Measurements from ENCODE around the gene LRP4.

LRP4 gene

DNA sequence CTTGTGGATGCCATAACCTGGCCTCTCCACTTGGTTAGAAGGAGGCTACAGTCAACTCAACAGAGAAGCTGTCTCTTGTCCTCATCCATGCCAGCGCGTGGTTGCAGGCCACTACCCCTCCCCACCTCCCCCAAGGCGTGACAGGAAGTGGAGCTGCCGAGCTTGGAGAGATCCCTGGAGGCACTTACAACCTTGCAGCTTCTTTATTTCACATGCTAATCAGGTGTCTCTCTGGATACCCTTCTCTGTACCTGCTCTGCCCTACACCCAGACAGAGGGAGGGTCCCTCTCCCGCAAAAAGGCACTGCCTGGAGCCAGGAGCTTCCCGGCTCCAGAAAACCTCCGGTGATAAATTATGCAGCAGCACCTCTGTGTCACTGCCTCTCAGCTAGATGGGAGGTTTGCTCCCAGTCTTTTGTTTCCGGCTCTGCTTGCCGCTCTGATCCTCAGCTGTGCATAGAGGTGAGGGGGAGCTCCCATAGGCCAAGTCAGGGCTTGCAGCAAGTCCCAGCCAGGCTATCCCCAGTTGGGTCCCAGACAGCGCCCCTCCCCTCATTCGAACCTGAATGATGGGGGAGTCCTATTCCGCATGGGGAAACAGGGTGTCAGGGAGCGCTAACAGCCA is 5.7 kb downstream of the LRP4 start:
- Mint-ChIP-seq H3K27me3 (peaks cover 57% of the 10 kb centered on the region), H3K4me1 (peaks cover 16% of the 10 kb centered on the region), H3K36me3 (no peaks in the 10 kb centered on the region), H3K27ac (no peak overlapping the region), H3K9me3 (no peaks in the 10 kb centered on the region), H3K4me3 (no peak overlapping the region)
- no peak for ATAC-seq

DNA sequence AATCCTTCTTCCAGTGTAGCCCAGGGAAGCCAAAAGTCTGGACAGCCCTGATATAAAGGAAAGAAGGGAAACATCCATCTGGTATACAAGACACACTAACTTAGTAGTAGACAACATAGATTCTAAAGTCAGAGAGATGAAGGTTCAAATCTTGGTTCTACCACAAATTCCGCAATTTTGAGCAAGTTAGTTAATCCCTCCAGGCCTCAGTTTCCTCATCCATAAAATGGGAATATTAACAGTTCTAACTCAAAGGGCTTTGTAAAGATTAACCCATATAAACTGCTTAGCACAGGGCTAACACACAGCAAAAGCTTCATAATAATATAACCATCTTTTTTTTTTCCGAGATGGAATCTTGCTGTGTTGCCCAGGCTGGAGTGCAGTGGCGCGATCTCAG is 10.7 kb downstream of the LRP4 start:
- H3K36me3 Mint-ChIP-seq = no peaks in the 10 kb centered on the region
- ATAC-seq = no peak
- H3K4me3 Mint-ChIP-seq = no peak overlapping the region
- H3K27me3 Mint-ChIP-seq = peaks cover 36% of the 10 kb centered on the region
- no peak overlapping the region for H3K27ac Mint-ChIP-seq
- H3K9me3 Mint-ChIP-seq = no peaks in the 10 kb centered on the region
- H3K4me1 Mint-ChIP-seq = peaks cover 6% of the 10 kb centered on the region

DNA sequence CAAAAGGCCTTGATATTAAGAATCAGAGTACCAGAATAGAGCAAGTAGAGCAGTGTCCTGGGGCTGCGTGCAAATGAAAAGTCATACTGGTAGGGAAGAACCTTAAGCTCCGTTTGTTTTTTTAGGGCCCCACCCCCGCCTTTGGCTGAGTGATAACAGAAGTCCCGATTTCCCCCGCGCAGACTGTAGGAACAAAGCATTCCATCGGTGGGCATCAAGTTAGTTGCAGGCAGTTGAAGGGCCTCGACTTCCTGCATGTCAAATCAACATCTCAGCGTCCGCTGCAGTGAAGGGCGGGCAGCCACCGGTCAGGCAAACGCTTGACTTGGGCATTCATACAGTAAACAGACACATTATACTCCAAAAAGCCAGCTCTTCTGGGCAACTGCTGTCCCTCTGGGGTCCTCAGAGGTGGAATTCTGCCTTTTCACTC is 11.7 kb downstream of the LRP4 start:
- H3K36me3 Mint-ChIP-seq = no peaks in the 10 kb centered on the region

DNA sequence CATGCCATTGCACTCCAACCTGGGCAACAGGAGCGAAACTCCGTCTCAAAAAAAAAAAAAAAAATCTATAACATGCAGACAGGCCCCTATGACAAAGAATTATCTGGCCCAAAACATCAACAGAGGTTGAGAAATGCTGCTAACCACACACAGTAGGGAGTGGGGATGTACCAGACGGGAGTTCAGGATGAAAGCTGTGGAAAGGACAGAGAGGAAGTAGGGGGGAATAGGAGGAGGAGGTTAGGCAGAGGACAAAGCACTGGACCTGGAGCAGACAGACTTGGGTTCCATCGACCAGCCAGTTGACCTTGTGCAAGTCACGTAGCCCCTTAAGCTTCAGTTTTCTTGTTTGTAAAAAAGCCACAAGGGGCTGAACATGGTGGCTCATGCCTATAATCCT is 12.5 kb downstream of the LRP4 start:
- Mint-ChIP-seq H3K27ac (no peak overlapping the region), H3K36me3 (no peaks in the 10 kb centered on the region), H3K4me1 (peaks cover 6% of the 10 kb centered on the region), H3K27me3 (peaks cover 32% of the 10 kb centered on the region), H3K9me3 (no peaks in the 10 kb centered on the region), H3K4me3 (no peak overlapping the region)
- no peak for ATAC-seq

More for the DNA sequence above, 11.7 kb downstream of the LRP4 start:
- peak; percentile 46 for ATAC-seq
- Mint-ChIP-seq H3K9me3 (no peaks in the 10 kb centered on the region), H3K4me3 (no peak overlapping the region), H3K27ac (no peak overlapping the region), H3K27me3 (peaks cover 32% of the 10 kb centered on the region), H3K4me1 (peaks cover 6% of the 10 kb centered on the region)

DNA sequence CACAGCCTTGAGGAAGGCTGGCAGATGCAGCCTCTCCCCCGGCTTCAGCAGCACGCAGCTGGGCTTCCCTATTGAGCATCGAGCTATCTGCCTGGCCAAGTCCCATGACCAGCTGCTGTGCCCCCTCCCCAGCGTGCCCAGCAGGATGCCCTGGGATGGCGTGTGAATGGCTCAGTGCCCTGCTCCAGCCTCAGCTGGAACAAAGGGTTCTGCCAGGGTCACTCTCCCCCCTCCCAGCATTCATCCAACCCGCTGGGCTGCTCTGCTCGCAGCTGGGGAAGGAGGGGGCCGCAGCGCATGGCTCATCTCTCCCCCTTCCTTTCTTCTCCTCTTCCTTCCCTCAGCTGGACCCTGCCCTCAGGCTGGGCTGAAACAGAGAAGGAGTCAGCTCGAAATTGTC is 14.5 kb downstream of the LRP4 start:
- no peaks in the 10 kb centered on the region for H3K36me3 Mint-ChIP-seq
- ATAC-seq = no peak
- H3K27ac Mint-ChIP-seq = no peak overlapping the region
- no peaks in the 10 kb centered on the region for H3K9me3 Mint-ChIP-seq
- H3K27me3 Mint-ChIP-seq = peaks cover 49% of the 10 kb centered on the region
- H3K4me1 Mint-ChIP-seq = peaks cover 6% of the 10 kb centered on the region
- no peak overlapping the region for H3K4me3 Mint-ChIP-seq

DNA sequence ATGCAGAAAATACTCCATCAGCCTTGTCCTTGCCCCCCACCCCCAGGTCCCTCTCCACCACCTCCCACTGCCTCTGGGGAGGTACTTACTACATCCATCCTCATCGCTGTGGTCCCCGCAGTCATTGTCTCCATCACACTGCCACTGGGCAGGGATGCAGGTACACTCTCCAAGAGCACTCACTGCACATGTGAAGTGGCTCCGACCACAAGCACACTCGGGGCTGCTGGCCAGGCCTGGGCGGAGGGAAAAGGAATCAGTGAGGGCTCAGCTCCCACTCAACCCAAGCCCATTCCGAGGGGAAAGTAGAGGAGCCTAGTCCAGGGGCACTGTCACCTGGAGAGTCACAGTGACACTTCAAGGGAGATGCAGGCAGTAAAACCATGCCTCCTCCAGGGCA is 15.7 kb downstream of the LRP4 start:
- Mint-ChIP-seq H3K27ac (no peak overlapping the region), H3K4me1 (peaks cover 6% of the 10 kb centered on the region), H3K4me3 (no peak overlapping the region), H3K9me3 (no peaks in the 10 kb centered on the region), H3K36me3 (no peaks in the 10 kb centered on the region), H3K27me3 (peaks cover 57% of the 10 kb centered on the region)
- no peak for ATAC-seq

DNA sequence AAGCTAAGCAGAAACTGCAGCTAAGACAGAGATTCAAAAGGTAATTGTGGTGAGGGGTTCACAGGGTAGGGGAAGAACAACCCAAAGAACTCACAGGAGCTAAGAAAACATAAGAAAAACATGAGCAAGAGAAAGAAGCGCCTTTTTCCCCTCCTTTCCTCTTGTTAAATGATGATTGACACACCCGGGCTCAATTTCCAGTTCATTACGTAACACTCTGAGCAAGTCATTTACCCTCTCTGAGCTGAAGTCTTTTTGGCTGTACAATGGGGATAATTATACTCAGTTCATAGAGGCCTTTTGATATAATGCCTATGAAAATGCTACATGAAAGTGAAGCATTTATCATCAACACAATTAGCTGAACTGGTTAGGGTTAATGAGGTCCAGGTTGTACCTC is 17.2 kb downstream of the LRP4 start:
- no peak overlapping the region for H3K4me3 Mint-ChIP-seq
- H3K9me3 Mint-ChIP-seq = no peaks in the 10 kb centered on the region
- peaks cover under 1% of the 10 kb centered on the region for H3K4me1 Mint-ChIP-seq
- peaks cover 56% of the 10 kb centered on the region for H3K27me3 Mint-ChIP-seq
- no peak overlapping the region for H3K27ac Mint-ChIP-seq
- ATAC-seq = no peak
- H3K36me3 Mint-ChIP-seq = no peaks in the 10 kb centered on the region

DNA sequence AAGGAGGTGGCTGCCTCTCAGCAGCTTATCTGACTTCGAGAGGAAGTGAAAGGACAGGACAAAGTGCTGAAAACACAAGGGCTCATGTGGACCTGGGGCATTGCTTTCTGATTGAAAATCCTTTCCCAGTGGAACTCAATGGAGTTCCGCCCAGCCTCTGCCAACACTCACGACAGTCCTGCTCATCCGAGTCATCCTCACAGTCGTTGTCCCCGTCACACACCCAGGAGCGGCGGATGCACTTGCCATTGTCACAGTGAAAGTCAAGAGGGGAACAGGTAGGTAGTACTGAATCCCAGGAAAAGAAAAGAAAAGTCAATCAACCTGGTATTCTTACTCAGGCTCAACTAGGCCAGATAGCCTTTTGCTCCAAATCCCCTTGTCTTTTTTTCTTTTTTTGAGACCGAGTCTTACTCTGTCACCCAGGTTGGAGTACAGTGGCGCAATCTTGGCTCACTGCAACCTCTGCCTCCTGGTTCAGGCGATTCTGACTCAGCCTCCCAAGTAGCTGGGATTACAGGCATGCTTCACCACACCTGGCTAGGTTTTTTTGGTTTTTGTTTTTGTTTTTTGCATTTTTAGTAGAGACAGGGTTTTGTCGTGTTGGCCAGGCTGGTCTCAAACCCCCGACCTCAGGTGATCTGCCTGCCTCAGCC is 18.1 kb downstream of the LRP4 start:
- Mint-ChIP-seq H3K4me1 (no peaks in the 10 kb centered on the region), H3K27ac (no peak overlapping the region), H3K27me3 (peaks cover 47% of the 10 kb centered on the region), H3K4me3 (no peak overlapping the region), H3K36me3 (no peaks in the 10 kb centered on the region), H3K9me3 (no peaks in the 10 kb centered on the region)
- ATAC-seq = no peak

DNA sequence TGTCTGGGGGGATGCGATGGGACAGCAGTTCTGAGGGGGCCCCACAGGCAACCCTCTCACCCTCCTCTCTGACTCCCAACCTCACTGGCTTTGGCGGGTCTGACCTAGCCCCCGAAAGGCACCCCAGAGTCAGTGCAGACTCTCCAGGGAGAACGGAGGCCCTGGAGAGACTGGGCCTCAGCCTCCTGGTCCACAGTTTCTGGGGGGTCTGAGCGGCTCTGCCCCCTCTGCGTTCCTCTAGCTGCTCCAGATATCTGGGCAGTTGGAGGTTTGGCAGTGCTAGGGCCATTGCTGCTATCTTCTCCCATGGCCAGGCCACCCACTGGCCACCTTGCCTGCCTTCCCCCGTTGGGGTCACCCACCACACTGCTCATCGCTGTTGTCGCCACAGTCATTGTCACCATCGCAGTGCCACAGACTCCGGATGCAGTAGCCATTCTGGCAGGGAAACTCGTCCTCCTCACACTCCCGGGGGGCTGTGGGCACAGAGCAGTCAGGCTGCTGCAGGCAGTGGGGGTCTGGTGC is 18.8 kb downstream of the LRP4 start:
- Mint-ChIP-seq H3K27ac (no peak overlapping the region), H3K36me3 (no peaks in the 10 kb centered on the region), H3K4me3 (no peak overlapping the region), H3K9me3 (no peaks in the 10 kb centered on the region), H3K27me3 (peaks cover 43% of the 10 kb centered on the region), H3K4me1 (no peaks in the 10 kb centered on the region)
- ATAC-seq = no peak

DNA sequence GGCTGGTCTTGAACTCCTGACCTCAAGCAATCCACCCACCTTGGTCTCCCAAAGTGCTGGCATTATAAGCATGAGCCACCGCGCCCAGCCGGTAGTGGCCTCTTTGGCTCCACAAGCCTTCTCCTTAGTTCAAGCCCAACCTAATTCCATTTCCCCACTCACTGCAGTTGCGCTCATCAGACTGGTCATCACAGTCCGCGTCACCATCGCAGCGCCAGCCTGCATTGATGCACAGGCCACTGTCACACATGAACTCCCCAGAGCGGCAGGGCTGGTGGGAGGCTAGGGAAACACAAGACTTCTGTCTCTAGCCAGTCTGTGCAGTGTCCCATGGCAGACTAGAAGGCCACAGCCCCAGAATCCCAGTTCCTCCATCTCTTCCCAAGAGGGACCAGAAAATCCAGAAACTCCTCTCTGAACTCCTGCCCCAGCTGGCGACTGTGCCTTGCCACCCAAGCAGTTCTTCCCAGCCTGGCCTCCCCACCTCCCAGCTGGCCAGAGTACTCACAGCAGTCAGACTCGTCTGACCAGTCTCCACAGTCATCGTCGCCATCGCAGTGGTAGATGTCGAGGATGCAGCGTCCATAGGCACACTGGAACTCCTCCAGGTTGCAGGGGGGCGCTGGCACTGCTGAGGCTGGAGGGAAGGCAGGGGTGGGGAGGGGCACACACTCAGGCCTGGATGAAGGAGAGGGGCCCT is 19.8 kb downstream of the LRP4 start:
- no peaks in the 10 kb centered on the region for H3K36me3 Mint-ChIP-seq
- no peaks in the 10 kb centered on the region for H3K9me3 Mint-ChIP-seq
- H3K4me1 Mint-ChIP-seq = no peaks in the 10 kb centered on the region
- ATAC-seq = no peak
- no peak overlapping the region for H3K27ac Mint-ChIP-seq
- no peak overlapping the region for H3K4me3 Mint-ChIP-seq
- H3K27me3 Mint-ChIP-seq = peaks cover 37% of the 10 kb centered on the region

DNA sequence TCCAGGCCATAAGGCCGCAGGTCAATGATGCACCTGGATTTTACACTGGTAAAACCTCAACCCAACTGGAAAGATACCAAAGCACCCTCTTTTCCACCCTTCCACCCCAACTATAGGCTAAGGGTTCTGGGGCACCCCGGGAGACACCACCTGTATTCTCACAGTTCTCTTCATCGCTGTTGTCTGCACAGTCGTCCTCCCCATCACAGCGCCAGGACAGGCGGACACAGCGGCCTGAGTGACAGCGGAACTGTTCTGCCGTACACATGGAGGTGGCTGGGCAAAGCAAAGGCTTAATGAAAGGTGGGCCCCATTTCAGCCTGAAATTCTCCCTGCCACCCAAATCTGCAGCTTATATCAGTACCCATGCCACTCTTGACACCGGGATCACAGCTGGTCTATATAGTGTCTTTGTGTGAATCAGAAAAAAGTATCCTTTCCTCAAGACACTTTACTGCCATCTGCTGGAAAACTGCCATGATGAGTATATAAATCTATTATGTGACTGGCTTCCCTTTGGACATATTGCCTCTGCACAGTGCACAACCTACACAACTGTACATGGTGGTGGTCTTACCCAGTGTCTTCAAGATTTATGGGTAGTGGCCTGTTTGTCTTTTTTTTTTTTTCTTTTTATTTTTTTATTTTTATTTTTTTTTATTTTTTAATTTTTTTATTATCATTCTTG is 21.5 kb downstream of the LRP4 start:
- Mint-ChIP-seq H3K4me3 (no peak overlapping the region), H3K4me1 (no peaks in the 10 kb centered on the region), H3K9me3 (no peaks in the 10 kb centered on the region), H3K36me3 (no peaks in the 10 kb centered on the region), H3K27ac (no peak overlapping the region), H3K27me3 (peaks cover 25% of the 10 kb centered on the region)
- peak; percentile 44 for ATAC-seq

DNA sequence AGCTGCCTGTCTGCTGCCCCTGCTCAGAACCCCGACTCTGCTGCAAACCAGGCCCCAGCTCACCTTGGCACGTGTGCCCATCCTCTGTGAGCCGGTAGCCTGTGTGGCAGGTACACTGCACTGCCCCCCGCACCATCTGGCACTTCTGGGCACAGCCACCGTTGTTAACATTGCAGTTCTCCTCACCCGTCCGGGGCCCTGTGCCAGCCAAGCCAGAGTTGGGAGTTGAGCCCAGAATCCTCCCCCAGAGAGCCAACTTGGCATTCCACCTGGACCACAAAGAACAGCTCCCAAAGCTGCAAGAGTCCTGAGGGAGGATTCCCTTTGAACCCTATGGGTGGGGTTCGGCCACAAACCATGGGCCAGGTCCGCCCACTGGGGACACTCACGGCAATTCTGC is 22.5 kb downstream of the LRP4 start:
- peaks cover 25% of the 10 kb centered on the region for H3K27me3 Mint-ChIP-seq
- no peak overlapping the region for H3K4me3 Mint-ChIP-seq
- no peak overlapping the region for H3K27ac Mint-ChIP-seq
- H3K4me1 Mint-ChIP-seq = no peaks in the 10 kb centered on the region
- no peaks in the 10 kb centered on the region for H3K36me3 Mint-ChIP-seq
- H3K9me3 Mint-ChIP-seq = no peaks in the 10 kb centered on the region
- ATAC-seq = no peak

DNA sequence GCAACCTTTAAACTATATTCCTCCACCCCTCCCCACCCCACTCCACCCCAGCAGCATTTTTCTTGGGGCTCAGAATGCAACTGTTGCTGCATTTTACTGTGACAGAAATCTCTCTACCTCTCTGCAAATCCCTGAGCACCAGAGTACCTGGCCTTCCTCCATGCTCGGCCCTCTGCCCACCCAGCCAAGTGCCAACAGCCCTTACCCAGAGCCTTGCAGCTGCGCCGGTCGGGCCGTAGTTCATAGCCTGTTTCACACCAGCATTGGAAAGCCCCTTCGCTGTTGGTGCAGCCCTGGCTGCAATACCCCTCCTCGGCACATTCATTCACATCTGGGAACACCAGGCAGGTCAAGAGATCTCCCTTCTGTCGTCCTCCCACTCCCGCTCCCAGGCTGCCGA is 23.4 kb downstream of the LRP4 start:
- no peak for ATAC-seq
- Mint-ChIP-seq H3K36me3 (no peaks in the 10 kb centered on the region), H3K4me1 (peaks cover under 1% of the 10 kb centered on the region)

DNA sequence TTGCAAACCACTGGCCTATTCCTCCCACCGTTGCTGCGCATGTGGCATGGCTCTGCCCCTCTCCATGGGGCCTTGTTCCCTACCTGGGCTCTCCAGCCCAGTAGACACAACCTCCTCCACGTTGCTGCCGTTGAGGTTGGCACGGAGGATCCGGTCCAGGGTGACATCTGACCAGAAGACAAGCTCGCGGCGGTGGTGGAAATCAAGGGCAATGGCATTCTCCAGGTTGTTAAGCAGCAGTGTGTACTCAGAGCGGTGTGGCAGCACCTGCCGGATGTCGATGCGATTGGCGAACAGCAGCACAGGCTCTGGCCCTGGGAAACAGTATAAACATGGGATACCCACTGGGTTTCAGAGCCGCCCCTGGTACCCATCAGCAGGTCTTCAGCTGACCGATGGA is 23.8 kb downstream of the LRP4 start:
- peaks cover 6% of the 10 kb centered on the region for H3K4me1 Mint-ChIP-seq
- H3K36me3 Mint-ChIP-seq = no peaks in the 10 kb centered on the region
- ATAC-seq = no peak
- no peaks in the 10 kb centered on the region for H3K9me3 Mint-ChIP-seq
- H3K4me3 Mint-ChIP-seq = no peak overlapping the region
- H3K27me3 Mint-ChIP-seq = peaks cover 16% of the 10 kb centered on the region
- H3K27ac Mint-ChIP-seq = no peak overlapping the region

More for the DNA sequence above, 23.4 kb downstream of the LRP4 start:
- H3K27me3 Mint-ChIP-seq = peaks cover 19% of the 10 kb centered on the region
- H3K4me3 Mint-ChIP-seq = no peak overlapping the region
- H3K27ac Mint-ChIP-seq = no peak overlapping the region
- no peaks in the 10 kb centered on the region for H3K9me3 Mint-ChIP-seq

DNA sequence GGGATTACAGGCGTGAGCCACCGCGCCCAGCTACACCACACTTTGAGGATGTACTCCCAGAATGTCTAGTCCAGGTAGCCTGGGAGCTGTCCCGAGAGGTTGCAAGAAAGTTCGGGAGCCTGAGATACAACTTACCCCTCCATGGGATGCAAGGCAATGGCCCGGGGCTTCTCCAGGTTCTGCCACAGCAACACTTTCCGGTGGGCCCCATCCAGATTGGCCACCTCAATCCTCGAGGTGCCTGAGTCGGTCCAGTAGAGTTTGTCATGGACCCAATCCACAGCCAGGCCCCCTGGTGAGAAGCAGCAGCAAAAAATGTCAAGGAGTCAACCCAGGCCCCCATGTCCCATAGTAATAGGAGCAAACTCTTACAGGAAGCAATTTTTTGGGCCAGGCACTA is 25.5 kb downstream of the LRP4 start:
- H3K27ac Mint-ChIP-seq = no peak overlapping the region
- no peaks in the 10 kb centered on the region for H3K9me3 Mint-ChIP-seq
- H3K4me1 Mint-ChIP-seq = peaks cover 10% of the 10 kb centered on the region
- no peak for ATAC-seq
- peaks cover 8% of the 10 kb centered on the region for H3K27me3 Mint-ChIP-seq
- H3K4me3 Mint-ChIP-seq = no peak overlapping the region
- no peaks in the 10 kb centered on the region for H3K36me3 Mint-ChIP-seq

All from stimulated activated memory B cell treated with anti-CD40 and anti-IgM and Interleukin-4, amounts not matched to agents 10 μg/mL and 1 μg/mL and 100 μg/mL, for 72 hours (primary cell).